Ishikawa (cell line): ENCODE data around the gene FBXW8.

Source experiments
- CEBPB ChIP-seq: IDR thresholded peaks from 2 replicates; pipeline ENCODE4 v1.6.1; 2012
- CREB1 ChIP-seq: IDR thresholded peaks from 2 replicates; pipeline ENCODE4 v1.6.1; 2012; ENCODE audit warnings: low read depth
- EGR1 ChIP-seq: IDR thresholded peaks from 2 replicates; pipeline ENCODE4 v1.6.1; 2012
- EP300 ChIP-seq: IDR thresholded peaks from 2 replicates; pipeline ENCODE4 v1.6.1; 2012; ENCODE audit warnings: borderline replicate concordance
- FOXM1 ChIP-seq: IDR thresholded peaks from 2 replicates; pipeline ENCODE4 v1.6.1; 2012; ENCODE audit warnings: low read depth, borderline replicate concordance
- MAX ChIP-seq: IDR thresholded peaks from 2 replicates; pipeline ENCODE4 v1.6.1; 2012
- NFIC ChIP-seq: IDR thresholded peaks from 2 replicates; pipeline ENCODE4 v1.6.1; 2012
- RAD21 ChIP-seq: IDR thresholded peaks from 2 replicates; pipeline ENCODE4 v1.6.1; 2012; ENCODE audit warnings: low read depth
- REST ChIP-seq: IDR thresholded peaks from 2 replicates; pipeline ENCODE4 v1.6.1; 2012; ENCODE audit warnings: low read depth, mild to moderate bottlenecking
- TAF1 ChIP-seq: IDR thresholded peaks from 2 replicates; pipeline ENCODE4 v1.6.1; 2012; ENCODE audit warnings: low read depth, mild to moderate bottlenecking
- TCF12 ChIP-seq: IDR thresholded peaks from 2 replicates; pipeline ENCODE4 v1.6.1; 2012; ENCODE audit warnings: low read depth
- TEAD4 ChIP-seq: IDR thresholded peaks from 2 replicates; pipeline ENCODE4 v1.6.1; 2012
- USF1 ChIP-seq: IDR thresholded peaks from 2 replicates; pipeline ENCODE4 v1.6.1; 2012
- YY1 ChIP-seq: IDR thresholded peaks from 2 replicates; pipeline ENCODE4 v1.6.1; 2012; ENCODE audit warnings: low read depth
- ZBTB7A ChIP-seq: IDR thresholded peaks from 2 replicates; pipeline ENCODE4 v1.6.1; 2012; ENCODE audit warnings: low read depth

Gene FBXW8

GRCh38 chr12:117011988-117012805 is 101.4 kb downstream of the FBXW8 start:
- TF ChIP-seq TEAD4 (no peak), TAF1 (no peak), YY1 (no peak), RAD21 (no peak), CREB1 (no peak), REST (no peak), CEBPB (no peak), EP300 (no peak), NFIC (no peak), MAX (no peak), FOXM1 (no peak), USF1 (no peak), ZBTB7A (no peak), TCF12 (no peak), EGR1 (no peak)

- TF ChIP-seq MAX = no peak
- TF ChIP-seq CEBPB = no peak
- no peak for TF ChIP-seq ZBTB7A
- no peak for TF ChIP-seq TAF1
- no peak for TF ChIP-seq EP300
- TF ChIP-seq REST = no peak
- TF ChIP-seq RAD21 = no peak
- TF ChIP-seq TEAD4 = no peak
- TF ChIP-seq TCF12 = no peak
Measured at GRCh38 chr12:117013726-117014125, 103.0 kb downstream of the FBXW8 start.

DNA sequence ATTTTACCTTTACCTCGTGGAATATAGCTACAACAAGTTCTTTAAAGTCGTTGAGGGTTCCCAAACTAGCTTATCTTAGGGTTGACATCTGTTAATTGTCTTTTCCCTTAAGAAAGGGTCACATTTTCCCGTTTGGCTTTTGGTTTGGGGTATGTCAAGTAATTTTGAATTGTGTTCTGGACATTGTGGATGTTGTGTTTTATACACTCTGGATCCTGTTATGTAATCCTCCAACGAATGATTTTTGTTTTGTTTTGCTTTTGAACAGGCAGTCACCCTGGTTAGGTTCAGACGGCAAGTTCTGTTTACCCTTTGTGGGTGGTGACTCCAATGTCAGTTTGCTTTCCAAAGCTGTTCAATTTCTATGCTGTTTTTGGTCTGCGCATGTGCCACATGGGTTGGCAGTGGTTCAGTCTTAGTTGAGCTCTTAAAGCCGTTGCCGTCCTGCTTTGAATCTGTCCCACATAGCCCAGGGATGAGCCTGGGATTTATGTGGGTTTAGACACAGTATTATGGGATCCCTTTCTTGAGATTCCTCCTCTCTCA is 103.7 kb downstream of the FBXW8 start:
- TF ChIP-seq TCF12 = no peak
- no peak for TF ChIP-seq NFIC
- no peak for TF ChIP-seq EGR1
- no peak for TF ChIP-seq FOXM1
- no peak for TF ChIP-seq MAX
- TF ChIP-seq REST = no peak
- TF ChIP-seq TEAD4 = no peak
- TF ChIP-seq RAD21 = no peak
- TF ChIP-seq TAF1 = no peak
- TF ChIP-seq YY1 = no peak

DNA sequence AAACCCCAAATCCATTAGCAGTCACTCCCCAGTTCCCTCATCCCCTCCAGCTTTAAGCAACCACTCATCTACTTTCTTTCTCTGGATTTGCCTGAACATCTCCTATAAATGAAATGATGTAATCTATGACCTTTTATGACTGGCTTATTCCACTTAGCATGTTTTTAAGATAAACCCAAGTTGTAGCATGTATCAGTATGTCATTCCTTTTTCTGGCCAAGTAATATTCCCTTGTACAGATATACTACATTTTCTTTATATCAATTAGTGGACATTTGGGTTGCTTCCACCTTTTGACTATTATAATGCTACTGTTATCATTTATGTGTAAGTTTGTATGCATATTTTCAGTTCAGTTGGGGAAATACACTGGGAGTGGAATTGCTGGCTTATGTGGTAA is 105.1 kb downstream of the FBXW8 start:
- TF ChIP-seq RAD21 (no peak), CREB1 (no peak), TEAD4 (no peak), CEBPB (no peak), USF1 (no peak), YY1 (no peak), TAF1 (no peak)
